HG03520 (cell line): ENCODE data around the gene ZSWIM4.

Experiments used
- ATAC-seq: cut with Tn5 transposase; IDR thresholded peaks from one replicate; pipeline ENCODE4 v1.9.1; 2021; ENCODE audit warnings: mild to moderate bottlenecking, moderate library complexity; ENCODE audit not compliant: unreplicated experiment

Gene ZSWIM4

GRCh38 chr19:13806728-13807127 is 11.5 kb downstream of the ZSWIM4 start:
- no peak for ATAC-seq

GRCh38 chr19:13807421-13808021 is 12.3 kb downstream of the ZSWIM4 start:
- ATAC-seq: no peak

- ATAC-seq: no peak
These were observed 13.6 kb downstream of the ZSWIM4 start for GRCh38 chr19:13808856-13809255.

GRCh38 chr19:13812544-13812943 is 17.3 kb downstream of the ZSWIM4 start:
- no peak for ATAC-seq

- ATAC-seq: no peak
These were observed 17.9 kb downstream of the ZSWIM4 start for GRCh38 chr19:13813147-13813546.

DNA sequence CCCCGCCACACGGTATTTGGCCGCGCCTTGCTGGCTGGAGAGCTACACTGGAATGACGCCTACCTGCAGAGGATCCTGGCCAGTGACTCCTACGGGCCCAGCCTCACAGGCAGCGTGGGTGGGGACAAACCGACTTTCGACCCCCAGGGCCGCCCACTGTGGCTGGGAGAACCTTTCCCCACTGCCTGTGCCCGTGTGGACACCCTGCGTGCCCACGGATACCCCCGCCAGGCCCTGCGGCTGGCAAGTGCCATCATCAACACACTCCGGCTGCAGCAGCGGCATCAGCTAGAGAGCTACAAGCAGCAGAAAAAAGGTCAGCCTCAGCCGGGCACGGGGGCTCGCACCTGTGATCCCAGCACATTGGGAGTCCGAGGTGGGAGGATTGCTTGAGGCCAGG is 19.3 kb downstream of the ZSWIM4 start:
- no peak for ATAC-seq

- ATAC-seq: no peak
These were observed 21.9 kb downstream of the ZSWIM4 start for GRCh38 chr19:13817018-13817614.

GRCh38 chr19:13817615-13818371 is 22.6 kb downstream of the ZSWIM4 start:
- no peak for ATAC-seq

GRCh38 chr19:13819238-13819637 is 24.0 kb downstream of the ZSWIM4 start:
- no peak for ATAC-seq

DNA sequence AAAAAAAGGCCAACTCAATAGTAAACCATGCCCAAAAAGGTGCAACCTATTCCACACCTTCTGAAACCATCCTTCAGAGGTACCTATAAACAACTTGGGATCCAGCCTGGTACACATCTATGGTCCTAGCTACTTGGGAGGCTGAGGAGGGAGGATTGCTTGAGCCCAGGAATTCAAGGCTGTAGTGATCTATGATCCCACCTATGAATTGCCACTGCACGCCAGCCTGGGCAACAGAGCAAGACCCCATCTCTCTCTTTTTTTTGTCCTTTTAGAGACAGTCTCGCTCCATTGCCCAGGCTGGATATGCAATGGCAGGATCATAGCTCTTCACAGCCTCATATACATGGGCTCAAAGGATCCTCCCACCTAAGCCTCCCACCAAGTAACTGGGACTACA is 26.0 kb downstream of the ZSWIM4 start:
- no peak for ATAC-seq

GRCh38 chr19:13823256-13823655 is 28.0 kb downstream of the ZSWIM4 start:
- no peak for ATAC-seq

- no peak for ATAC-seq
These were observed 28.7 kb downstream of the ZSWIM4 start for GRCh38 chr19:13823901-13824300.

DNA sequence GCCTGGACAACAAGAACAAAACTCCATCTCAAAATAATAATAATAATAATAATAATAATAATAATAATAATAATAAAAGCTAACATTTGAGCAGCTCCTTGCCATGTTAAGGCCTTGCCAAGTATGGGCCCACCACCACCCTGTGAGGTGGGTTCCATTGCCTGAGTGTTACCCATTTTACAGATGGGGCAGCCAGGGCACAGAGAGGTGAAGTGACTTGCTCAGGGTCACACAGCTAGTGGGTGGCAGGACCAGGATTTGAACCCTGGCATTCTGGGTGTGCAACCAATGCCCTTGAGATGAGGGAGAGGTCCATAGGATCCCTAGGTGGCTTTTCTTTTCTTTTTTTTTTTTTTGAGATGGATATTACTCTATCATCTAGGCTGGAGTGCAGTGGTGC is 29.5 kb downstream of the ZSWIM4 start:
- no peak for ATAC-seq

DNA sequence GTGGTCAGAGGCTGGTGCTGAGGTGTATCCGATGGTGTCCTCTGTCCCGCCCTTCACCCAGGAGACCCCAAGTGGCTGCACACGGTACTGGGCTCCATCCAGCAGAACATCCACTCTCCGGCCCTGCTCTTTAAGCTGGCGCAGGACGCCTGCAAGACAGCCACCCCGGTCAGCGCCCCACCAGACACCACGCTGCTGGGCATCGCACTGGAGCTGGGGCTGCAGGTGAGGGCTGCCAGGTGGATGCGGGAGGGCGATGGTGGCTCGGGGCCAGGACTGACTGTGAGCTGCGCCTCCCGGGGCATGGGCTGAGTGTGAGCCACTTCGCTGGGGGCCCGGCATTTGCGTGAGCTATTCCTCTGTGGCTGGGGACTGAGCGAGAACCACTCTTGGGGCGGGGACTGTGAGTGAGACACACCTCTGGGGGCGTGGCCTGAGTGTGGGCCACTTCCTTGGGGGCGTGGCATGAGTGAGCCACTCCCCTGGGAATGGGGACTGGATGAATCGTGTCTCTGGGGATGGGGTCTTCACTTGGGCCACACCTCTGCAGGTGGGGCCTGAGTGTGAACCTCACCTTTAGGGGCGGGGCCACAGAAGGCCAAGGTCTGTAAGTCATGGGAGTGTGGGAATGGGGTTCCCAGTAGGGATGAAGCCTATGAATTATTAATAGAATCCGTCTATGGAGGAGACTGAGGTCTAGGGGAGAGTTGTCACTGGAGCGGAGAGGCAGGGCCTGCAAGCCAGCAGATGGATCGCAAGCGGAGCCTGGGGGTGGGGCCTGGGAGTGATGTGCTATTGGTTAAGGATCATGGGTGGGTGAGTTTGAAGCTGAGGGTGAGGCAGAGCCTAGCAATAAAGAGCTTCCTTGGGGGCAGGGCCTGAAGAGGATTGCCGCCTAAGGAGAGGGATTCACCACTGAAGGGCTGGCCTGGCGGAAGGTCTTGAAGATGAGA is 30.5 kb downstream of the ZSWIM4 start:
- no peak for ATAC-seq

GRCh38 chr19:13826652-13827235 is 31.5 kb downstream of the ZSWIM4 start:
- ATAC-seq: no peak

DNA sequence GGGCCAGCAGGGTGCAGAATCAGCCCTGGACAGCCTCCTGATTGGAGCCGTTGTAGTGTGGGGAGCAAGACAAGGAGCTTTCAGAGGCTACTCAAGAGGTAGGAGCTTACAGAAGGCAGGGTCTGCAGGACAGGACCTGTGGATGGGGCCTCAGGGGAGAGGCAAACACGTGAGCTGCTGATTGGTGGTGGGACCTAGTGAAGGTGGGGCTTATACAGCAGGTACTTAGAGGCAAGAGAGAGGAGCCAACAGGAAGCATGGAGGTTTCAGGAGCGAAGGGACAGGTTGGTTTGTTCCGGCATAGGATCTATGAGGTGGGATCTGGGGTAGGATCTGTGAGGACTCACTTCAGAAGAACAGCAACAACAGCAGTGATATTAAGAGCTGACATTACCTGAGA is 32.4 kb downstream of the ZSWIM4 start:
- ATAC-seq: no peak

GRCh38 chr19:13830114-13830740 is 35.0 kb downstream of the ZSWIM4 start:
- no peak for ATAC-seq

DNA sequence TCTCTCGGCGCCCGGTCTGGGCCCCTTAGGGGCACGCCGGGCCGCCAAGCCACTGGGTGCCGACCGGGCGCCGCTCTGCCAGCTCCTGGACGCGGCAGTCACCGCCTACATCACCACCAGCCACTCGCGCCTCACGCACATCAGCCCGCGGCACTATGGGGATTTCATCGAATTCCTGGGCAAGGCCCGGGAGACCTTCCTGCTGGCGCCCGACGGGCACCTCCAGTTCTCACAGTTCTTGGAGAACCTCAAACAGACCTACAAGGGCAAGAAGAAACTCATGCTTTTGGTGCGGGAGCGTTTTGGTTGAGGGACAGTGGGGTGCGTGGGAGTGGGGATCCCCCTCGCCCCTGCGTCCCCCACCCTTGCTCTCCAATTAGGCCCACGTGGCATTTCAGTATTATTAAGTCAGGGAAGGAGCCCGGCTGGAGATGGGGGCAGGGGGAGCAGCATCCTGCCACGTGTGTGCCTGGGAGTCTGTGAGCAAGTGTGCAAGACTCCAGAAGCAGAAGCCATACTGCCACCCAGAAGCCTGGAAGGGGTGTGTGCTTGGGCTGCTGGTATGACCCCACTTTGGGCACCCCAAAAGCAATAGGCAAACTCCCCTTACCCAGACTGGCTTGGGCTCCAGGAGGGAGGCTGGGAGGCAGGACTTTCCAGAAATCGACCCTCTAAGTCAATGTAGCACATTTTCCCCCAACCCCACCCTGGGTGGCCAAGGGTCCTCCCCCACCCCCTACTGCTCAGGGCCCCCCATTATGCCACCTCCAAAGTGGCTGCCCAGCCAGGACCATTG is 35.7 kb downstream of the ZSWIM4 start:
- no peak for ATAC-seq
